GM12873 (cell line): ENCODE data around the gene BBX.

Source experiments
- CTCF ChIP-seq: IDR thresholded peaks from 2 replicates; pipeline ENCODE4 v1.5.1; 2012; ENCODE audit warnings: low read depth, mild to moderate bottlenecking, moderate library complexity, low read length, control low read depth; ENCODE audit not compliant: insufficient read depth; ENCODE audit errors: missing control alignments

BBX gene

GRCh38 chr3:107641572-107642307, 119.0 kb downstream of the BBX start:
- no peak for TF ChIP-seq CTCF

DNA sequence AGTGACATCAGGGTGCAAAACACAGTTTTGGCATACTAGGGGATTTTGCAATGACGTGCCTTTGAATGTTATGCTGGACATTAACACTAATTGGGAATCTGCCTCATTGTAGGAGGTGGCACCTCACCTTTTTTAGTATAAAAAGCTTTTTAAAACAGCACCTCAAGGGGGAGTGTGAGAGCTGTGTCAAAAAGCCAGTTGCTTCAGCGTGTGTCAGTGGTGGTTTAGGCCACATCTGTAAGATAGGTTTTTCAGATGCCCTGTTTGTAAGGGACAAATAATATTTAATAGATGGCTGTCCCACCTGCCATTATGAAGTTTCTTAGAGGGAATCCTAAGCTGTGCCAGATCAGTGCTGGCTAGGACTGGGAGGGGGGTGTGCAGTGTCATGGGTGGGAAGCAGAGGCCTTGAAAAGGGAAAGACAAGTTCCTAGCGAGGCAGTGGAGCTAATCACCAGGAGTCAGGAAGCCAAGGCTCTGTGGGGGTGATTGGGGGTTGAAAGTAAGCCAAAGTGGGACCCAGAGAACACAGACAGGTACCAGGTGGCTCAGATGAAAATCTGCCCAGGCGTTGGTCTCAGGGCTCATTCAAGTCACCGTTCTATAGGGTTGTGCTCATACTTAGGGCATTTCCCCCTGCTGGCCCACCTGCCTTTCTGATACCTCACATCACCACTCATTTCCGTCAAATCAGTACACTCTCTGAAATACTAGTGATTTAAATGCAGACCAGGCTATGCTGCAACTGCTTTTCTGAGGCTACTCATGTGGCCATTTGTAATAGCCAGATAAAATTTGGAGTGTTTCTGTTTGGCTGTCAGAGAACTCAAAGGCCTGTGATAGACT, 120.5 kb downstream of the BBX start:
- peak; percentile 34 for TF ChIP-seq CTCF

DNA sequence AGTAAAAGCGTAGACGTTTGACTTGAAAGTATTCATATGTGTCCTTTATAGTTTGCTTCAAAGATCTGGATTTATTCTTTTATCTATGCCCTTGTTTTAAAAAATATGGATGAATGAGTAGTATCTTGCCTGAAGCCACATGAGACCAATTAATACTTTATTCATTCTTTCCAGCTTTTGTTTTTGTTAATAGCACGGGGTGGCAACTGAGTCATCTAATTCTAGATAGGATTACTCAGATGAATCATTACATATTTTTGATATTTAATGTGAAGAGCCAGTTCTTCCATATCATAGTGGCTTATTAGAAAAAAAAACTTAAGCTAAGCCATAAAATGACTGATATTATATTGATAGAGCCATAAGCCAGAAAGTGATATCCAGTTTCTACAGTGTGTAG, 121.9 kb downstream of the BBX start:
- TF ChIP-seq CTCF, result no peak

DNA sequence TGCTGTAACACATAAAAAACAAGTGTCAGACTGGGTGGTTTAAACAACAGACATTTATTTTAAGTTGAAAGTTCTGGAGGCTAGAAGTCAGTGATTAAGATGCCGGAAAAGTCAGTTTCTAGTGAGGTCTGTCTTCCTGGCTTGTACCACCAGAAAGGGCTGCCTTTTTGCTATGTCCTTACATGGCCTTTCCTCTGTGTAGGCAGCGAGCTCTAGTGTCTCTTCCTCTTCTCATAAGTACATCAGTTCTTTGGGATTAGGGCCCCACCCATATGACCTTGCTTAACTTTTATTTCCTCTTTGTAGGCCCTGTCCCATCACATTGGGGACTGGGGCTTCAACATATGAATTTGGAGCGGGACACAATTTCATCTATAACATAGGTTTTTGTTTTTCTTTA, 128.0 kb downstream of the BBX start:
- no peak for TF ChIP-seq CTCF

DNA sequence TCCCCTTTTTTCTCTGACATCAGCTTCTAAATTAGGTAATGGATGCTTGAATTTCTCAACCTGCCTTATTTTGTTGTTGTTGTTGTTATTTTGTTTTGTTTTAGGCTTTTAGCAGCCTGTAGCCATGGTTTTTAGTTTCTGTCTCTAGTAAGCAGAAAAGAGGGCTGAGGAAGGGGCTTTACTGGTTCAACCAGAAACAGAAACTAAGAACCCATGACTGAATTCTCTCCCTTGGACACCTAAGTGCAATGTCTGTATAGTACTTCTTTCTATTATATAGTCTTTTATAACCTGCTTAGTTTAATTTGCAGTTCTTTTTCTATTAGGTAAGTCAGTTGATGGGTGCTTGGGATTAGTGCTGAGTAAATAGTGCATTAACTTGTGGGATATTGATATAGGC, 129.0 kb downstream of the BBX start:
- TF ChIP-seq CTCF, result no peak

DNA sequence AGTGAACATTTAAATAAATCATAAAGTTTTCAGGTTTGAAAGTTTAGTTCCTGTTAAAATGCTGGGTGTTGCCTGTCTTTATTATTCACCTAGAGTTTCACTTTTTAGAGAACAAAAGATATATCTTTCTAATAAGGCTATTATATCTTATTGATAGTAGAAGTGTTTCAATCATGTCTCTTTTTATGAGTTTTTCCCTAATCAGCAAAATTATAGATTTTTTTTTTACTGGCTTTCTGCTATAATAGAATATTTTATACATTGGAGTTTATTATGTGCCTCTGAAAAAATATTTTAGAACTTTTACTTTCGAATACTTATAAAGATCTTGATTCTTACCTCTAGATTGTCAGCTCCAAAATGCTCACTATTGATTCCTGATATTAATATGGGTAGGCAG, 131.5 kb downstream of the BBX start:
- TF ChIP-seq CTCF, result no peak

DNA sequence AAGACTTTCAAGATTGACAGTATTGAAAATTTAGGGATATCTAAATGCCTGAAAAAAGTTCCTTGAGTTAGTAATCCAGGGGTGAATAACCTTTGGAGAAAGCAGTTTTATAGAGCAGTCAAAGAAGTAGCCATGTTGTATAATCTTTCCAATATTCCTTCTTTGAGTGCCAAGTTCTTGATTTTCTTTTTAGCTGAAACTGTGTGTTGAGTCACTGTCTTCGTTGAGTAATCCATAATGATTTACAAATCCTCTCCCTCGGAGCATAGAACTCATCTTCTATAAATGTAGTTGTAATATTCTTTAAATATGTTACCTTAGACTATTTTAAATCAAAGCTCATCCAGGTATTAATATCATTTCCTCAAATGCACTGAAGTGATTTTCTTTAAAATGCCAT, 135.2 kb downstream of the BBX start:
- no peak for TF ChIP-seq CTCF
